ENCODE measurements around the gene ZNF593.

The ZNF593 gene

GRCh38 chr1:26197301-26197700, 27.6 kb downstream of the ZNF593 start:
- TF ChIP-seq CTCF (IDR thresholded peaks at IDR 0.05; ENCODE audit: borderline replicate concordance, insufficient read depth, low read depth, low read length): no peak
- H3K4me3 ChIP-seq (ENCODE audit: low read depth, low read length): no peak overlapping the region

- no peak overlapping the region for H3K4me3 ChIP-seq (ENCODE audit: low read depth, low read length)
- no peak for TF ChIP-seq CTCF (IDR thresholded peaks at IDR 0.05; ENCODE audit: borderline replicate concordance, insufficient read depth, low read depth, low read length)
Observed at GRCh38 chr1:26197813-26198212, 28.1 kb downstream of the ZNF593 start.

GRCh38 chr1:26200413-26200812, 30.7 kb downstream of the ZNF593 start:
- TF ChIP-seq CTCF (IDR thresholded peaks at IDR 0.05; ENCODE audit: borderline replicate concordance, insufficient read depth, low read depth, low read length): no peak
- H3K4me3 ChIP-seq (ENCODE audit: low read depth, low read length): no peak overlapping the region

- no peak overlapping the region for H3K4me3 ChIP-seq (ENCODE audit: low read depth, low read length)
- no peak for TF ChIP-seq CTCF (IDR thresholded peaks at IDR 0.05; ENCODE audit: borderline replicate concordance, insufficient read depth, low read depth, low read length)
Observed at GRCh38 chr1:26203642-26204318, 34.1 kb downstream of the ZNF593 start.

GRCh38 chr1:26210147-26210870, 40.6 kb downstream of the ZNF593 start:
- no peak for TF ChIP-seq CTCF (IDR thresholded peaks at IDR 0.05; ENCODE audit: borderline replicate concordance, insufficient read depth, low read depth, low read length)
- no peak overlapping the region for H3K4me3 ChIP-seq (ENCODE audit: low read depth, low read length)

- no peak overlapping the region for H3K4me3 ChIP-seq (ENCODE audit: low read depth, low read length)
- no peak for TF ChIP-seq CTCF (IDR thresholded peaks at IDR 0.05; ENCODE audit: borderline replicate concordance, insufficient read depth, low read depth, low read length)
Observed at GRCh38 chr1:26212726-26213125, 43.0 kb downstream of the ZNF593 start.
